Left forelimb (tissue), 1 donor: ENCODE measurements around the gene TMPRSS11D.

Source experiments
- DNase-seq: peaks from one replicate; pipeline ENCODE4 v3.0.0-alpha.2; 2018; ENCODE audit warnings: low spot score

TMPRSS11D gene

GRCh38 chr4:67883902-67884301 is at the start of gene TMPRSS11D:
TSS of gene TMPRSS11D (minus strand) at chr4:67884002. CDS start at chr4:67883933, 69 bp downstream.
- no peak for DNase-seq

- DNase-seq, result no peak
These were observed 49.2 kb upstream of the TMPRSS11D start for GRCh38 chr4:67933038-67933437.

- DNase-seq, result no peak
These were observed 47.5 kb upstream of the TMPRSS11D start for GRCh38 chr4:67931256-67931655.

GRCh38 chr4:67929426-67929825 is 45.6 kb upstream of the TMPRSS11D start:
- DNase-seq, result no peak

- no peak for DNase-seq
These were observed 44.7 kb upstream of the TMPRSS11D start for GRCh38 chr4:67928546-67928945.

- no peak for DNase-seq
These were observed 43.4 kb upstream of the TMPRSS11D start for GRCh38 chr4:67927251-67927650.

GRCh38 chr4:67926485-67926884 is 42.7 kb upstream of the TMPRSS11D start:
- no peak for DNase-seq

- DNase-seq, result no peak
These were observed 38.9 kb upstream of the TMPRSS11D start for GRCh38 chr4:67922697-67923096.

- no peak for DNase-seq
These were observed 34.6 kb upstream of the TMPRSS11D start for GRCh38 chr4:67918428-67918827.

GRCh38 chr4:67915400-67915966 is 31.7 kb upstream of the TMPRSS11D start:
- no peak for DNase-seq

GRCh38 chr4:67912080-67912479 is 28.3 kb upstream of the TMPRSS11D start:
- no peak for DNase-seq

- no peak for DNase-seq
These were observed 27.8 kb upstream of the TMPRSS11D start for GRCh38 chr4:67911638-67912037.

GRCh38 chr4:67911141-67911540 is 27.3 kb upstream of the TMPRSS11D start:
- no peak for DNase-seq

- DNase-seq, result no peak
These were observed 26.7 kb upstream of the TMPRSS11D start for GRCh38 chr4:67910585-67910905.

- DNase-seq, result no peak
These were observed 26.2 kb upstream of the TMPRSS11D start for GRCh38 chr4:67909905-67910584.

- no peak for DNase-seq
These were observed 23.8 kb upstream of the TMPRSS11D start for GRCh38 chr4:67907650-67908049.

- DNase-seq, result no peak
These were observed 15.3 kb upstream of the TMPRSS11D start for GRCh38 chr4:67899096-67899495.

GRCh38 chr4:67897686-67898085 is 13.9 kb upstream of the TMPRSS11D start:
- DNase-seq, result no peak

GRCh38 chr4:67896421-67897065 is 12.7 kb upstream of the TMPRSS11D start:
- no peak for DNase-seq

- DNase-seq, result no peak
These were observed 10.9 kb upstream of the TMPRSS11D start for GRCh38 chr4:67894659-67895058.

- no peak for DNase-seq
These were observed 9.1 kb upstream of the TMPRSS11D start for GRCh38 chr4:67892905-67893304.

- DNase-seq, result no peak
These were observed 8.5 kb upstream of the TMPRSS11D start for GRCh38 chr4:67892253-67892652.

- DNase-seq, result no peak
These were observed 7.8 kb upstream of the TMPRSS11D start for GRCh38 chr4:67891645-67892044.

GRCh38 chr4:67886281-67886680 is 2.5 kb upstream of the TMPRSS11D start:
- DNase-seq, result no peak
